ENCODE results near the gene SSB.
"Not testable (repeated sequence)": the region's sequence is repeated elsewhere in the genome, so short reads cannot be mapped to it uniquely, and the experiment has no call there.

The SSB gene

GRCh38 chr2:169798718-169799592, at the start of gene SSB:
SSB (plus strand) TSS chr2:169798871; CDS start chr2:169800961, 2,090 bp downstream.
- DNase-seq, result peak; percentile 94

GRCh38 chr2:169752752-169753151, 45.9 kb upstream of the SSB start:
- no peak for DNase-seq

DNA sequence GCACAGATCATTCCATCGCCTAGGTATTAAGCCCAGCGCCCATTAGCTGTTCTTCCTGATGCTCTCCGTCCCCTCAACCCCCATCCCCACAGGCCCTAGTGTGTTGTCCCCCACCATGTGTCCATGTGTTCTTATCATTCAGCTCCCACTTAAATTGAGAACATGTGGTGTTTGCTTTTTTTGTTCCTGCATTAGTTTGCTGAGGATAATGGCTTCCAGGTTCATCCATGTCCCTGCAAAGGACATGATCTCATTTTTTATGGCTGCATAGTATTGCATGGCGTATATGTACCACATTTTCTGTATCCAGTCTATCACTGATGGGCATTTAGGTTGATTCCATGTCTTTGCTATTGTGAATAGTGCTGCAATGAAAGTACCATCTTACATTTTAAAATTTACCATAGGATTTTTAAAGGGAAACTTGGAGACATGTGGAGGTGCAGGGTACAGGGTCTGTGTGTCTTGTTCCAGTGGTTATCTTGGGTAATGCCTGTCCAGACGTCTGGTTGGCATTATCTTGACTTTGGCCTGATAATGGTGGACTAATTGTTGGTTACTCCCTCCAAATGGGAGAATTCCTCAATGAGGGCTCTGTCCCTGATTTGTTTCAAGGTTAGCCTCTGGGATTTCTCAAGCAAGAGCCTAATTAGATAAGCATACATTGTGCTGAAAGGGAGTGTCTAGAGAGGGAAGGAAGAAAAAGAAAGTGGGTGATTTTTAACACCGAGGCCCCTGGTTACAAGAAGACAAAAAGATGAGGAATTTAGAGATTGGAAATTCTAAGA, 43.4 kb upstream of the SSB start:
- no peak for DNase-seq

- no peak for DNase-seq
These were observed 42.3 kb upstream of the SSB start for GRCh38 chr2:169756342-169756741.

DNA sequence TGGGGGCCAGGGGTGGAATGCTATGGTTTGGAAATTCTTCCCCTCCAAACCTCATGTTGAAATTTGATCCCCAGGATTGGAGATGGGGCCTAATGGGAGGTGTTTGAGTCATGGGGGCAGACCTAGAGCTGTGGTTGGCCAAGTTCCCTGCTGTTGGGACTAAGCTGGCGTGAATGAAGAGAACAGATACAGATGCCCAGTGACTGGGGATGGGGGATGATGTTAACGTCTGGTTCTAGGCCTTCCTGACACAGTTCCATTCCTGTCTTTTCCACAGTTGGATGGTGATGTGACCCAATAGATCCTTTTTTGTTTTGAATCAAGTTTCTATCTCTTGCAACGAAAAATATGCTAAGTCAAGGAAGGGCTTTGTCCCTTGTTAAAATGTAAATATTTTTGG, 41.3 kb upstream of the SSB start:
- DNase-seq, result no peak

- no peak for DNase-seq
These were observed 40.9 kb upstream of the SSB start for GRCh38 chr2:169757778-169758177.

- DNase-seq, result no peak
These were observed 38.7 kb upstream of the SSB start for GRCh38 chr2:169759987-169760386.

- not testable (repeated sequence) for DNase-seq
These were observed 37.9 kb upstream of the SSB start for GRCh38 chr2:169760798-169761197.

GRCh38 chr2:169761251-169761969, 37.3 kb upstream of the SSB start:
- no peak for DNase-seq

DNA sequence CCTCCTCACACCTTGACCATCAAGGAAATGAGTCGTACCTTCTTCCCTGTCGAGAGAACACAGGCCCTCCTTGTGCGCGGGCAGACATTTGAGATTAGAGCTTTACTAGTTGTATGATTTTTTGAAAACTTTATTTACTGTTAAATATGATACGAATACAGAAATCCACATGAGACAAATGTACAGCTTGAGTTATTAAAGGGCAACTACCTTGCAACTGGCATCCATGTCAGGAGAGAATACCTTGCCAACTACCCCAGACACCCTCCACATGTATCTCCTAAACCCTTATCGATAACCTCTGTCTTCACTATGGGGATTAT, 36.7 kb upstream of the SSB start:
- no peak for DNase-seq

- no peak for DNase-seq
These were observed 33.1 kb upstream of the SSB start for GRCh38 chr2:169765523-169765922.

DNA sequence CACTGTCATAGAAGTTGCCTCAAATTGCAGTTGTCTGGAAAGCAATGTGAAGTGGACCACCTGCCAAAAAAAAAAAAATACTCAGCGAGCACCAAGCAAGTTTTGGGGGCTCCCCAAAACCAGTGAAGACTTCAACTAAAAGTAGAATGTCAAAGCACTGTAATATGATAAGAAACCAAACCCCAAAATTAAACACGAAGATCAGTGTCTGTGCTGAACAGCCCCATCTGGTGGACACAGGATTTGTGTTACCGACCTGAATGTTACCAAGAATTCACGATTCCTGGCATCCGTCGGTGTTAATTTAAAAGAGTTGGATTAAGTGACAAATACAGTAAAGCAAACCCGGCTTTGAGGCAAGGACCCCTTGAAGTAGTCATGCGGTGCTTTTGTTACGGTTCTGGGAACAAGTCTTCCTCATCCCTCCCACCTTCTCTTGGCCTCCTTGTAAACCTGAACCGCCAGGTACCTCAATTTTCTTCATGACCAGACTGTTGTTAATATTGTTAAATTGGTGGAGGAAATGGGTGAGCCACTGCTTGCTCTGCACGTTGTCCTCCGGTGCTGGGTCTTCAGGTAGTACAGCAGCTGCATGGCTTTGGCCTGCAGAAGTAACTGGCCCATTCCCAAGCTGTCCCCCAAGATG, 31.3 kb upstream of the SSB start:
- peak; percentile 74 for DNase-seq

GRCh38 chr2:169768262-169768995, 30.2 kb upstream of the SSB start:
- peak; percentile 43 for DNase-seq

DNA sequence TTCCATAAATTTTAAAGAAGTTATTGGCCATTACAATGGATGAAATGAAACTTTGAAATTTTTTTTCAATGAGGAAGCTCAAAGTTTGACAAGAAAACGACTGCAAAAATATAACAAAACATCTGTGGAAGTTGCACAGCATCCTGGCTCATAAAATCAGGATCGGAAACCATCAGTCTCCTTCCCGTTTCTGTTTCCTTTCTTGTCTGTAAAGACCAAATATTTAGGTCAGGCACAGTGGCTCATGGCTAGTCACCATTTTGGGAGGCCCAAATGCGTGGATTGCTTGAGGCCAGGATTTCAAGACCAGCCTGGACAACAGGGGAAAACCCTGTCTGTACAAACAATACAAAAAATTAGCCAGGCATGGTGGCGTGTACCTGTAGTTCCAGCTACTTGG, 27.6 kb upstream of the SSB start:
- no peak for DNase-seq

- DNase-seq, result no peak
These were observed 27.1 kb upstream of the SSB start for GRCh38 chr2:169771612-169772011.

- DNase-seq, result no peak
These were observed 26.0 kb upstream of the SSB start for GRCh38 chr2:169772651-169773050.

- no peak for DNase-seq
These were observed 23.3 kb upstream of the SSB start for GRCh38 chr2:169775354-169775753.

DNA sequence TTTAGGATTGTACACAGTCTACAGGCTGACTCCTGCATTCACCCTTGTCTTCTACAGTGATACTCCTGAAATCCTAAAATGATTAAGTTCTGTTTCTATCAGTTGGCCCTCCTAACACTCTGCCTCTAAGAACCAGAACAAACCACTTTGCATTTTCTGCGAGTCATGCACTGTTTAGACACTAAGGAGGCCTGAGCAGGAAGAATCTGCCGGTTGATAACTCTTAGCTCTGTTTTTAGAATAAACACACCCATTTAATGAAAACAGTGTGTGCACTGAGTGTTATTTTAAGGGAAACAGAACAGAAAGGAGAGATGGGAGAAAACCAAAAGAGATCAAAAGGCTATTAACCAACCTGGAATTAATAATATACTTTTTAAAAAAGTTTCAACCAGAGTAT, 22.9 kb upstream of the SSB start:
- no peak for DNase-seq

DNA sequence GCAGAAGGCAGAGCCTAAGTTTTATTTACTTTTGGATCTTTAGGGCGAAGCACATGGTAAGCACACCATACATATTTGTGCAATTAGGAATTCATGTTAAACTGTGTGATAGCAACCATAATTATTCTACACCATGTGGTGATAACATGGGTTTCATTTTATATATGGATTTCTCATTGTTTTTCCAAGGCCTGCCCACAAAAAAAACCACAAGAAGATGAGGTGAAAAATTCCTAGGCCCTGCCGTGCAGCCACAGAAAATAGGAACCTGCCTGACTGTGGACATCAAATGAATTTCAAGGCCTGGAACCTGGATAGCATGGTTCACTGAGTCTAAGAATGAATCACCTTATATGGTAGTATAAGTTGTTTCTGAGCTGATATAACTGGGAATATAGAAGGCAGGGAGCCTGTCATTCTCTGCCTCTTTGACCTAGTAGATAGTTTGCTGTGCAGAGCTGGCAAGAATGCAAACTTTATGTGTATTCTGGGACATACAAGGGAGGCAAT, 22.4 kb upstream of the SSB start:
- DNase-seq, result no peak

- no peak for DNase-seq
These were observed 20.2 kb upstream of the SSB start for GRCh38 chr2:169778446-169778845.

GRCh38 chr2:169781249-169782013, 17.2 kb upstream of the SSB start:
- DNase-seq, result no peak

Measured in CD4-positive, alpha-beta T cell treated with Interleukin-17A for 1 hour (primary cell).